ENCODE results near the gene OSBPL9. TPM values are rescaled to one million over a fixed set of nuclear protein-coding genes. Genes with fewer than 3 reads are reported as not detected.
A peak's percentile ranks its signal among the peaks of the same experiment; 100 is the strongest.

The OSBPL9 gene
- total and polyA plus RNA-seq, 7 donors: 31.8 to 81.5 (median 49.7) TPM

DNA sequence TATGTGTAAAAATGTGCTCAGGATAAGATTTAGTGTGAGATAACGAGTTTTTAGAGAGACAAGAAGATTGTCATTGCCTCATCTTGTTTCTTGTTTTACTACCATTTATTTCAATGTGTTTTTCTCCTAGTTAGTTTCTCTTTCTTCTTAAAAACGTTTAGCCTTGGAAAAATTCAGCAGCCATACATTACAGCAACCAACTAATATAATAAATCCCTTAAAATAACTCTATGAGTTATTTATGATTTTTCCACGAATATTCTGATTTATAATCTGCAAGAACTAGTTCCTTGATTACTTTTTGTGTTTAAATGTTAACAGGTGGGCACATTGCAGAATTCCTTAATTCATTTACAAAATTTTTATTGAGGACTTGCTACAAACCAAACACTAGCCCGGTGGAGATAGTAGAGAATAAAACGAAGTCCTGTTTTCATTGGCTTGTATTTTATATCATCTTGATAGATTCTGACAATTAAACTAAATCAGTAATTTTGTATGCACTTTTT is 118.9 kb downstream of the OSBPL9 start:
- WGBS, 2 donors: 33 to 57% methylated on average over 5 of the region's 5 CpGs
- Histone ChIP-seq H3K4me3 (no peak overlapping the region), H3K27me3 (no peaks in the 10 kb centered on the region), H3K27ac (peak overlapping the region in 2 of 4 donors; percentile 30 to 47), H3K36me3 (no peaks in the 10 kb centered on the region), H3K4me1 (peaks cover 0 to 71% (median 58%) of the 10 kb centered on the region in 4 donors), H3K9me3 (no peaks in the 10 kb centered on the region)
- intact Hi-C loops (cut with DNase I): no loop called here
- no peak for TF ChIP-seq POLR2AphosphoS5 (IDR thresholded peaks at IDR 0.05)
- no peak for TF ChIP-seq POLR2A (IDR thresholded peaks at IDR 0.05)
- no peak for TF ChIP-seq EP300 (IDR thresholded peaks at IDR 0.05)
- no peak for TF ChIP-seq CTCF (IDR thresholded peaks at IDR 0.05)
- DNase-seq: no peak

GRCh38 chr1:51736702-51737101 is 119.8 kb downstream of the OSBPL9 start:
- TF ChIP-seq POLR2AphosphoS5 (IDR thresholded peaks at IDR 0.05): no peak
- no peak for TF ChIP-seq POLR2A (IDR thresholded peaks at IDR 0.05)
- TF ChIP-seq EP300 (IDR thresholded peaks at IDR 0.05): no peak
- TF ChIP-seq CTCF (IDR thresholded peaks at IDR 0.05): no peak
- no peaks in the 10 kb centered on the region for H3K27me3 ChIP-seq
- peaks cover 0 to 74% (median 57%) of the 10 kb centered on the region in 4 donors for H3K4me1 ChIP-seq
- DNase-seq: no peak
- intact Hi-C loops (cut with DNase I): no loop called here
- H3K27ac ChIP-seq: peak overlapping the region in 1 of 4 donors; percentile 47
- H3K36me3 ChIP-seq: no peaks in the 10 kb centered on the region
- no peaks in the 10 kb centered on the region for H3K9me3 ChIP-seq
- H3K4me3 ChIP-seq: no peak overlapping the region

GRCh38 chr1:51738681-51739080 is 121.8 kb downstream of the OSBPL9 start:
- Histone ChIP-seq H3K9me3 (no peaks in the 10 kb centered on the region), H3K4me1 (peaks cover 0 to 61% (median 43%) of the 10 kb centered on the region in 4 donors), H3K4me3 (no peak overlapping the region), H3K27ac (no peak overlapping the region), H3K36me3 (no peaks in the 10 kb centered on the region), H3K27me3 (no peaks in the 10 kb centered on the region)
- TF ChIP-seq POLR2A (IDR thresholded peaks at IDR 0.05) (no peak), EP300 (IDR thresholded peaks at IDR 0.05) (no peak)
- DNase-seq: no peak
- intact Hi-C loops (cut with DNase I): no loop called here
- whole genome bisulfite sequencing, 2 donors: 93% methylated on average over 3 of the region's 3 CpGs

DNA sequence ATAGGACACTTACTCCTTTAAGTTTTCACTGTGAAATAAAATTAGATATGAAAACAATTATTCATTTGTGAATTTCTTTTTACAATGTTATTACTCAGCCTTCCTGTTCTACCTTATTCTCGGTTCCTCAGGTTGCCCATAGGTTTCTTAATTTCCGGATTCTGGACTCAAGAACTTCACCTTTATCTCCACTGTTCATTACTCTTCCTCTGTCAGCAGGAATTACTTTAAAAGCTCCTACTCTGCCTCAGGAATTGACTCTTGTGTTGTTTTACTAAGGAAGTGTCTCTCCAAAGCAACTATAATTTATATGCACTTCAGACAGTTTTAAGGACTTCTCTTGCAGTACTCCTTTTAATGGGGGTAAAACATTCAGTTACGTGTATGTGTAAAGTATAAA is 123.8 kb downstream of the OSBPL9 start:
- WGBS, 2 donors: 81 to 89% methylated on average over 3 of the region's 3 CpGs
- Histone ChIP-seq H3K27ac (no peak overlapping the region), H3K27me3 (no peaks in the 10 kb centered on the region), H3K4me1 (peaks cover 0 to 47% (median 24%) of the 10 kb centered on the region in 4 donors), H3K36me3 (no peaks in the 10 kb centered on the region), H3K4me3 (no peak overlapping the region), H3K9me3 (no peaks in the 10 kb centered on the region)
- intact Hi-C loops (cut with DNase I): no loop called here
- DNase-seq: no peak
- TF ChIP-seq CTCF (IDR thresholded peaks at IDR 0.05) (no peak), EP300 (IDR thresholded peaks at IDR 0.05) (no peak), POLR2AphosphoS5 (IDR thresholded peaks at IDR 0.05) (no peak), POLR2A (IDR thresholded peaks at IDR 0.05) (no peak)

- no peaks in the 10 kb centered on the region for H3K9me3 ChIP-seq
- H3K27ac ChIP-seq: no peak overlapping the region
- 95 to 100% methylated on average over 1 of the region's 1 CpG for WGBS, 2 donors
These were observed 124.3 kb downstream of the OSBPL9 start for GRCh38 chr1:51741121-51741681.

More at GRCh38 chr1:51741121-51741681, 124.3 kb downstream of the OSBPL9 start:
- Histone ChIP-seq H3K27me3 (no peaks in the 10 kb centered on the region), H3K4me1 (peaks cover 0 to 42% (median 18%) of the 10 kb centered on the region in 4 donors), H3K4me3 (no peak overlapping the region), H3K36me3 (no peaks in the 10 kb centered on the region)
- no peak for DNase-seq
- no peak for TF ChIP-seq CTCF (IDR thresholded peaks at IDR 0.05)
- TF ChIP-seq EP300 (IDR thresholded peaks at IDR 0.05): no peak
- no peak for TF ChIP-seq POLR2A (IDR thresholded peaks at IDR 0.05)
- TF ChIP-seq POLR2AphosphoS5 (IDR thresholded peaks at IDR 0.05): no peak
- intact Hi-C loops (cut with DNase I): no loop called here
